HepG2 (cell line): ENCODE data around the gene TBX6. TPM values are rescaled to one million over a fixed set of nuclear protein-coding genes. Genes with fewer than 3 reads are reported as not detected.

Experiments used
- DZIP1 ChIP-seq: sonication (generic); formaldehyde crosslinking; IDR thresholded peaks from 2 replicates; pipeline ENCODE4 v1.5.0; 2020; ENCODE audit warnings: mild to moderate bottlenecking, missing genetic modification reagents
- ETV5 ChIP-seq: IDR thresholded peaks from 2 replicates; pipeline ENCODE4 v1.6.1; 2018; ENCODE audit warnings: missing biosample characterization, missing genetic modification reagents, inconsistent platforms, borderline replicate concordance
- GRHL1 ChIP-seq: sonication (generic); formaldehyde crosslinking; conservative IDR thresholded peaks from 2 replicates; pipeline ENCODE4 v1.8.0; 2022; ENCODE audit warnings: missing genetic modification reagents
- LCORL ChIP-seq, 2 experiments: fragments of 450-650 bp in 1 of 2; sonication (generic) in 1 of 2; formaldehyde crosslinking in 1 of 2; IDR thresholded peaks; 2 replicates each; pipeline versions ENCODE4 v1.5.0 to v1.6.1; 2017 to 2020; ENCODE audit warnings: antibody characterized with exemption in 1 of 2, missing genetic modification reagents in 1 of 2
- MIXL1 ChIP-seq: IDR thresholded peaks from 2 replicates; pipeline ENCODE4 v1.6.1; 2016
- PBX2 ChIP-seq: IDR thresholded peaks from 2 replicates; pipeline ENCODE4 v1.6.1; 2016; ENCODE audit warnings: control low read depth
- THAP9 ChIP-seq: sonication (generic); formaldehyde crosslinking; IDR thresholded peaks from 2 replicates; pipeline ENCODE4; 2020; ENCODE audit warnings: missing genetic modification reagents, mild to moderate bottlenecking, borderline replicate concordance
- ZBTB1 ChIP-seq: sonication (generic); formaldehyde crosslinking; IDR thresholded peaks from 2 replicates; pipeline ENCODE4 v1.4.0; 2020; ENCODE audit warnings: missing genetic modification reagents, borderline replicate concordance
- ZMYM4 ChIP-seq: sonication (generic); formaldehyde crosslinking; IDR thresholded peaks from 2 replicates; pipeline ENCODE4 v1.8.1; 2023; ENCODE audit warnings: mild to moderate bottlenecking, missing genetic modification reagents
- ZNF101 ChIP-seq: sonication (generic); formaldehyde crosslinking; IDR thresholded peaks from 2 replicates; pipeline ENCODE4 v1.4.0; 2020; ENCODE audit warnings: mild to moderate bottlenecking, low read depth, missing genetic modification reagents, borderline replicate concordance
- ZNF263 ChIP-seq: sonication (generic); formaldehyde crosslinking; IDR thresholded peaks from 2 replicates; pipeline ENCODE4 v1.4.0; 2020; ENCODE audit warnings: missing genetic modification reagents
- ZNF343 ChIP-seq: sonication (generic); formaldehyde crosslinking; IDR thresholded peaks from 2 replicates; pipeline ENCODE4 v1.4.0; 2020; ENCODE audit warnings: mild to moderate bottlenecking, missing genetic modification reagents
- polyA plus RNA-seq, 8 experiments: library from polyadenylated mRNA; depleted of rRNA in 3 of 8; stranded (reverse) in 7 of 8; unstranded in 1 of 8; fragments of >200 nt; fragmentation: Illumina TruSeq in 4 of 8; extraction: Trizol in 4 of 8; gene quantifications; 2 replicates each; pipeline versions ENCODE4 v1.2.1 to v1.2.3, GENCODE V29; 2011 to 2016; ENCODE audit warnings: low read depth in 4 of 8, missing spikeins in 1 of 8, mixed read lengths in 1 of 8; ENCODE audit not compliant: insufficient read depth in 1 of 8
- total RNA-seq, 5 experiments: library from RNA; depleted of rRNA; stranded (reverse); fragments of >200 nt; fragmentation: Illumina TruSeq; extraction: Trizol; gene quantifications; 2 replicates each; pipeline ENCODE4 v1.2.3, GENCODE V29; 2016; ENCODE audit warnings: low read depth in 1 of 5
- TF ChIP-seq, protein P1 (sequence below): sonication (generic); formaldehyde crosslinking; IDR thresholded peaks from 2 replicates; pipeline ENCODE4 v1.9.0; 2021; ENCODE audit warnings: mild to moderate bottlenecking, missing genetic modification reagents

TBX6 gene
- total and polyA plus RNA-seq, 2 of the 13 experiments (the other 11 are each of a cell fraction or from before 2014, with no cell fraction given), result 0.24 to 0.42 TPM

DNA sequence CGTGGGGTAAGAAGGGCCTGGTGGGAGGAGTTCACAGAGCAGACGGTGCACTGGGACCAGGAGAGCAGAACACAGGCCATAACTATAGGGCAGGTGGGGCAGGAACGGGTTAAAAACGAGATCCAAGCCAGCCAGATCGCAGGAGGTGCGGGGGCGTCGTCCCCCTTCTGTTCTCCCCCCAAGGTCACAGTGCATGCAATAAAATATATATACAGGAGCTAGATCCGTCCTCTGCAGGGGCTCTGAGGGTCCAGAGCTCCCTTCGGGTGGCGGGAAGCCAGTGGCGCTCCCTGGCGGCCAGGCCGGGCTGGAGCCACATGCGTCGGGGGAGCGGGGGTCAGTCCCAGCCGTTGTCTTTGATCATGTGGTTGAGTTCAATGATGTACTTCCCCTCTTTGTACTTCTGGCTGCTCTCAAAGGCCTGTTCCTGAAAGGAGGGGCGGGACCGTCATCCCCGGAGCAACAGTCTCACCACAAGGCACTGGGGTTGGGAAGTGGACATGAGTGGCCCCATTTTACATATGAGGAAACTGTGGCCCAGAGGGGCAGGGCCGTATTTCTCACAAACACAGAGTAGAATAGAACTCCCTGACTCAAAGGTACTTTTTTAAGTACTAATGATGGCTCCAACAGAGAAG is 768 bp upstream of the TBX6 start (continued):
- TF ChIP-seq LCORL (IDR thresholded peaks at IDR 0.05) (no peak), LCORL (CRISPR knock-in tag; IDR thresholded peaks at IDR 0.05) (no peak), MIXL1 (CRISPR knock-in tag) (no peak), ZBTB1 (CRISPR knock-in tag) (no peak), ZNF263 (peak; percentile 52; the same call in 1 of the 2 replicates), GRHL1 (CRISPR knock-in tag) (no peak), ETV5 (peak; percentile 79), ZNF101 (CRISPR knock-in tag) (peak; percentile 76; the same call in 1 of the 2 replicates), THAP9 (CRISPR knock-in tag) (peak; percentile 75; the same call in 1 of the 2 replicates), PBX2 (CRISPR knock-in tag) (no peak), ZMYM4 (CRISPR knock-in tag) (peak; percentile 36), ZNF343 (peak; percentile 82; the same call in 1 of the 2 replicates), DZIP1 (CRISPR knock-in tag) (peak; percentile 73)
- TF ChIP-seq, protein P1, sequence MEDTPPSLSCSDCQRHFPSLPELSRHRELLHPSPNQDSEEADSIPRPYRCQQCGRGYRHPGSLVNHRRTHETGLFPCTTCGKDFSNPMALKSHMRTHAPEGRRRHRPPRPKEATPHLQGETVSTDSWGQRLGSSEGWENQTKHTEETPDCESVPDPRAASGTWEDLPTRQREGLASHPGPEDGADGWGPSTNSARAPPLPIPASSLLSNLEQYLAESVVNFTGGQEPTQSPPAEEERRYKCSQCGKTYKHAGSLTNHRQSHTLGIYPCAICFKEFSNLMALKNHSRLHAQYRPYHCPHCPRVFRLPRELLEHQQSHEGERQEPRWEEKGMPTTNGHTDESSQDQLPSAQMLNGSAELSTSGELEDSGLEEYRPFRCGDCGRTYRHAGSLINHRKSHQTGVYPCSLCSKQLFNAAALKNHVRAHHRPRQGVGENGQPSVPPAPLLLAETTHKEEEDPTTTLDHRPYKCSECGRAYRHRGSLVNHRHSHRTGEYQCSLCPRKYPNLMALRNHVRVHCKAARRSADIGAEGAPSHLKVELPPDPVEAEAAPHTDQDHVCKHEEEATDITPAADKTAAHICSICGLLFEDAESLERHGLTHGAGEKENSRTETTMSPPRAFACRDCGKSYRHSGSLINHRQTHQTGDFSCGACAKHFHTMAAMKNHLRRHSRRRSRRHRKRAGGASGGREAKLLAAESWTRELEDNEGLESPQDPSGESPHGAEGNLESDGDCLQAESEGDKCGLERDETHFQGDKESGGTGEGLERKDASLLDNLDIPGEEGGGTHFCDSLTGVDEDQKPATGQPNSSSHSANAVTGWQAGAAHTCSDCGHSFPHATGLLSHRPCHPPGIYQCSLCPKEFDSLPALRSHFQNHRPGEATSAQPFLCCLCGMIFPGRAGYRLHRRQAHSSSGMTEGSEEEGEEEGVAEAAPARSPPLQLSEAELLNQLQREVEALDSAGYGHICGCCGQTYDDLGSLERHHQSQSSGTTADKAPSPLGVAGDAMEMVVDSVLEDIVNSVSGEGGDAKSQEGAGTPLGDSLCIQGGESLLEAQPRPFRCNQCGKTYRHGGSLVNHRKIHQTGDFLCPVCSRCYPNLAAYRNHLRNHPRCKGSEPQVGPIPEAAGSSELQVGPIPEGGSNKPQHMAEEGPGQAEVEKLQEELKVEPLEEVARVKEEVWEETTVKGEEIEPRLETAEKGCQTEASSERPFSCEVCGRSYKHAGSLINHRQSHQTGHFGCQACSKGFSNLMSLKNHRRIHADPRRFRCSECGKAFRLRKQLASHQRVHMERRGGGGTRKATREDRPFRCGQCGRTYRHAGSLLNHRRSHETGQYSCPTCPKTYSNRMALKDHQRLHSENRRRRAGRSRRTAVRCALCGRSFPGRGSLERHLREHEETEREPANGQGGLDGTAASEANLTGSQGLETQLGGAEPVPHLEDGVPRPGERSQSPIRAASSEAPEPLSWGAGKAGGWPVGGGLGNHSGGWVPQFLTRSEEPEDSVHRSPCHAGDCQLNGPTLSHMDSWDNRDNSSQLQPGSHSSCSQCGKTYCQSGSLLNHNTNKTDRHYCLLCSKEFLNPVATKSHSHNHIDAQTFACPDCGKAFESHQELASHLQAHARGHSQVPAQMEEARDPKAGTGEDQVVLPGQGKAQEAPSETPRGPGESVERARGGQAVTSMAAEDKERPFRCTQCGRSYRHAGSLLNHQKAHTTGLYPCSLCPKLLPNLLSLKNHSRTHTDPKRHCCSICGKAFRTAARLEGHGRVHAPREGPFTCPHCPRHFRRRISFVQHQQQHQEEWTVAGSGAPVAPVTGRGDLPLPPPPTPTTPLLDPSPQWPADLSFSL (CRISPR knock-in tag), result no peak
